Stimulated activated memory B cell treated with anti-CD40 and anti-IgM and Interleukin-4, amounts not matched to agents 10 μg/mL and 1 μg/mL and 100 μg/mL, for 72 hours (primary cell): Measurements from ENCODE around the gene ZNF784.

Source experiments
- ATAC-seq: fragments of 150-1000 bp; cut with Tn5 transposase; 2 replicates; pipeline ENCODE4 v1.10.0; 2021
- H3K27ac Mint-ChIP-seq: one replicate; pipeline ENCODE4 v1.8.0; 2022; ENCODE audit warnings: mild to moderate bottlenecking, mixed read lengths
- H3K27me3 Mint-ChIP-seq: one replicate; pipeline ENCODE4 v1.8.0; 2022; ENCODE audit warnings: mixed read lengths
- H3K36me3 Mint-ChIP-seq: one replicate; pipeline ENCODE4 v1.8.0; 2022; ENCODE audit warnings: mixed read lengths
- H3K4me1 Mint-ChIP-seq: one replicate; pipeline ENCODE4 v1.8.0; 2022; ENCODE audit warnings: mixed read lengths
- H3K4me3 Mint-ChIP-seq: one replicate; pipeline ENCODE4 v1.8.0; 2022; ENCODE audit warnings: mild to moderate bottlenecking, moderate library complexity, mixed read lengths
- H3K9me3 Mint-ChIP-seq: one replicate; pipeline ENCODE4 v1.8.0; 2022; ENCODE audit warnings: mixed read lengths

Gene ZNF784

GRCh38 chr19:55661826-55662225 lies 37.5 kb upstream of the ZNF784 start:
- Mint-ChIP-seq H3K4me1 (peaks cover 67% of the 10 kb centered on the region), H3K27me3 (no peaks in the 10 kb centered on the region), H3K4me3 (no peak overlapping the region), H3K9me3 (no peaks in the 10 kb centered on the region), H3K27ac (peak overlapping the region; percentile 26), H3K36me3 (peaks cover 60% of the 10 kb centered on the region)
- no peak for ATAC-seq

- no peak for ATAC-seq
- Mint-ChIP-seq H3K9me3 (no peaks in the 10 kb centered on the region), H3K27ac (no peak overlapping the region), H3K4me1 (peaks cover 71% of the 10 kb centered on the region), H3K36me3 (peaks cover 59% of the 10 kb centered on the region), H3K27me3 (no peaks in the 10 kb centered on the region), H3K4me3 (no peak overlapping the region)
These were observed 36.6 kb upstream of the ZNF784 start for GRCh38 chr19:55660991-55661390.

GRCh38 chr19:55660404-55660803 lies 36.0 kb upstream of the ZNF784 start:
- Mint-ChIP-seq H3K36me3 (peaks cover 61% of the 10 kb centered on the region), H3K27ac (peak overlapping the region; percentile 88), H3K4me3 (no peak overlapping the region), H3K27me3 (no peaks in the 10 kb centered on the region), H3K4me1 (peaks cover 76% of the 10 kb centered on the region), H3K9me3 (no peaks in the 10 kb centered on the region)
- no peak for ATAC-seq

- peak overlapping the region; percentile 88 for H3K27ac Mint-ChIP-seq
- H3K36me3 Mint-ChIP-seq = peaks cover 62% of the 10 kb centered on the region
- peaks cover 76% of the 10 kb centered on the region for H3K4me1 Mint-ChIP-seq
- ATAC-seq = no peak
- peak overlapping the region; percentile 66 for H3K4me3 Mint-ChIP-seq
- H3K27me3 Mint-ChIP-seq = no peaks in the 10 kb centered on the region
- H3K9me3 Mint-ChIP-seq = no peaks in the 10 kb centered on the region
These were observed 35.5 kb upstream of the ZNF784 start for GRCh38 chr19:55659822-55660221.

- Mint-ChIP-seq H3K27ac (peak overlapping the region; percentile 88), H3K4me1 (peaks cover 72% of the 10 kb centered on the region), H3K4me3 (peak overlapping the region; percentile 66), H3K9me3 (no peaks in the 10 kb centered on the region), H3K27me3 (no peaks in the 10 kb centered on the region), H3K36me3 (peaks cover 55% of the 10 kb centered on the region)
- no peak for ATAC-seq
These were observed 34.6 kb upstream of the ZNF784 start for GRCh38 chr19:55658846-55659459.

- Mint-ChIP-seq H3K36me3 (peaks cover 41% of the 10 kb centered on the region), H3K4me1 (peaks cover 56% of the 10 kb centered on the region), H3K27me3 (no peaks in the 10 kb centered on the region), H3K27ac (peak overlapping the region; percentile 97), H3K4me3 (peak overlapping the region; percentile 85), H3K9me3 (no peaks in the 10 kb centered on the region)
- no peak for ATAC-seq
These were observed 32.8 kb upstream of the ZNF784 start for GRCh38 chr19:55656988-55657747.

DNA sequence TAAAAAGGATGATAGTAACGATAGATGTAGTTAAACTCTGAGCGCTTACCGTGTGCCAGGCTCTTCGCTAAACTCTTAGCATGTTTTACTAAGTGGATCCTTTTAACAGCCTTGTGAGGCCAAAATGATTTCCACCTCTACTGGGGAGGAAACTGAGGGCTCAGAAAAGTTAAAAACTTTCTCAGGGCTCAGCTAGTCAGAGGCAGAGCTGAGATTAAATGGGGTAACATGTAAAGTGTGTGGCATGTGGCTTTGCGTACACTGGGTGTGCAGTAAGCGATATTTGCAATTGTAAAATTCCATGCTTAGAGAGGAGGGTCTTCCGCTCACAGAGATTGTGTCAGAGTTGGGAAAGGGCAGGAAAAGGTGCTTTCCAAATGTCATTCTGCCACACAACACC lies 32.2 kb upstream of the ZNF784 start:
- no peak for ATAC-seq

DNA sequence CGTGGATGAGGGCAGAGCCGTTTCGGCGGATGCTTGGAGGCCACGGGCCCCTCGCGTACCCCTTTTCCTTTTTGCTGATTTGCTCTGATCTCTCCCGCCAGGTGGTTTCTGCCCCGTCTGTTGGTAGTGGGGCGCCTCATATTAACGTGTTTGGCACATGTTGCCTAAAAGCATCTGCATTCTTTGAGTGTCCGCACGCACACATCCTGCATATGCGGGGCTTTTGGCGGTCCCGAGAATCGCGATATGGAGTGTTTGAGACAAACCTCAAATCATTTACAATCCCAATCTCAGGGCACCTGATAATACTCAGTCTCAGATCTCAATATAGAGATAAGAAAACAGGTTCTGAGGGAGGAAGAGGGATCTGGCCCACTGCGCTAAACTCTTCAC lies 31.3 kb upstream of the ZNF784 start:
- Mint-ChIP-seq H3K27me3 (no peaks in the 10 kb centered on the region), H3K9me3 (no peaks in the 10 kb centered on the region), H3K4me1 (peaks cover 58% of the 10 kb centered on the region), H3K4me3 (peak overlapping the region; percentile 85), H3K27ac (peak overlapping the region; percentile 97), H3K36me3 (peaks cover 41% of the 10 kb centered on the region)
- no peak for ATAC-seq

More for the DNA sequence above, 32.2 kb upstream of the ZNF784 start:
- Mint-ChIP-seq H3K4me3 (peak overlapping the region; percentile 85), H3K9me3 (no peaks in the 10 kb centered on the region), H3K4me1 (peaks cover 54% of the 10 kb centered on the region), H3K27ac (peak overlapping the region; percentile 97), H3K27me3 (no peaks in the 10 kb centered on the region), H3K36me3 (peaks cover 41% of the 10 kb centered on the region)

DNA sequence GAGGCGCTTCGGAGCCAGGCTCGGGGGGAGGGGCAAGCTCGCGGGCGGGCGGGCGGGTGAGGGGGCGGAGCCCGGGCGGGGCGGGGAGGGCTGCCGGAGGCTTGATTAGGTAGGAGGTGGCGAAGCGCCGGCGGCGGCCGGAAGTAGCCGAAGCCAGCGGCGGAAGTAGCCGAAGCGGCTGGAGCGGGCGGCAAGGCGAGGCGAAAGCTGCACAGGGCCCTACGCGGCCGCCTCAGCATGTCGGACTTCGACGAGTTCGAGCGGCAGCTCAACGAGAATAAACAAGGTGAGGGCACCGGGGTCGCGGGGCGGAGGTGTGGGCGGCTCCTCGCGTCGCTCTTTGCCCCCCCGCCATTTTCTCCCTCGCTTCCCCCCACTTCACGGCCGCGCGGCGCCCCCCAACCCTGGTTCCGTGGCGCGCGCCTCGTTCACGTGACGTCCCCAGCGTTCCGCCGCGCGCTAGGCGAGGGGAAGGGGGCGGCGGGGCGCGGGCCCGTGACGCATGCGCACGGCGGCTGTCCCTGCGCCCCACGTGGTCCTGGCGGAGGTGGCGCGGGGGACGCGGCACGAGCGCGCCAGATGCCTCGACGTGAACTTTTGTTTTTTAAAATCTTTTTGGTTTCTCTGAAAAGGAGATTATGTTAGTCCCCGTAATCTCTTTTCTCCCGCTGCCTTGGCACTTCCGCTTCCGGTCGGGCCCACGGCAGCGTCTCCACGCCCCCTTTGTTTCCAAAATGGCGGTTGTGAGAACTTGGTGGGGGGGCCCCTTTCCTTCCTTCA lies 30.7 kb upstream of the ZNF784 start, which contains the start of gene U2AF2:
U2AF2 (plus strand) TSS at position 168 of the 780 bp plus-strand sequence; CDS start at position 238, 70 bp downstream.
- Mint-ChIP-seq H3K9me3 (no peaks in the 10 kb centered on the region), H3K27ac (peak within 1 kb of the TSS; percentile 97), H3K4me3 (peak within 1 kb of the TSS; percentile 85), H3K4me1 (peaks cover 58% of the 10 kb centered on the region), H3K36me3 (peaks cover 41% of the 10 kb centered on the region), H3K27me3 (no peaks in the 10 kb centered on the region)
- peak; percentile 66 for ATAC-seq

- H3K27me3 Mint-ChIP-seq = no peaks in the 10 kb centered on the region
- ATAC-seq = peak; percentile 84
- peak overlapping the region; percentile 97 for H3K27ac Mint-ChIP-seq
- H3K9me3 Mint-ChIP-seq = no peaks in the 10 kb centered on the region
- peaks cover 58% of the 10 kb centered on the region for H3K4me1 Mint-ChIP-seq
- peak overlapping the region; percentile 85 for H3K4me3 Mint-ChIP-seq
- H3K36me3 Mint-ChIP-seq = peaks cover 41% of the 10 kb centered on the region
These were observed 30.0 kb upstream of the ZNF784 start for GRCh38 chr19:55654323-55654867.

- H3K36me3 Mint-ChIP-seq = peaks cover 42% of the 10 kb centered on the region
- ATAC-seq = peak; percentile 67
- H3K27me3 Mint-ChIP-seq = no peaks in the 10 kb centered on the region
- H3K4me3 Mint-ChIP-seq = peak overlapping the region; percentile 85
- H3K9me3 Mint-ChIP-seq = no peaks in the 10 kb centered on the region
- peaks cover 58% of the 10 kb centered on the region for H3K4me1 Mint-ChIP-seq
- H3K27ac Mint-ChIP-seq = peak overlapping the region; percentile 97
These were observed 29.4 kb upstream of the ZNF784 start for GRCh38 chr19:55653651-55654322.

- no peaks in the 10 kb centered on the region for H3K9me3 Mint-ChIP-seq
- no peaks in the 10 kb centered on the region for H3K27me3 Mint-ChIP-seq
- ATAC-seq = no peak
- peaks cover 45% of the 10 kb centered on the region for H3K36me3 Mint-ChIP-seq
- H3K4me1 Mint-ChIP-seq = peaks cover 53% of the 10 kb centered on the region
- H3K4me3 Mint-ChIP-seq = no peak overlapping the region
- H3K27ac Mint-ChIP-seq = no peak overlapping the region
These were observed 28.2 kb upstream of the ZNF784 start for GRCh38 chr19:55652311-55653128.

DNA sequence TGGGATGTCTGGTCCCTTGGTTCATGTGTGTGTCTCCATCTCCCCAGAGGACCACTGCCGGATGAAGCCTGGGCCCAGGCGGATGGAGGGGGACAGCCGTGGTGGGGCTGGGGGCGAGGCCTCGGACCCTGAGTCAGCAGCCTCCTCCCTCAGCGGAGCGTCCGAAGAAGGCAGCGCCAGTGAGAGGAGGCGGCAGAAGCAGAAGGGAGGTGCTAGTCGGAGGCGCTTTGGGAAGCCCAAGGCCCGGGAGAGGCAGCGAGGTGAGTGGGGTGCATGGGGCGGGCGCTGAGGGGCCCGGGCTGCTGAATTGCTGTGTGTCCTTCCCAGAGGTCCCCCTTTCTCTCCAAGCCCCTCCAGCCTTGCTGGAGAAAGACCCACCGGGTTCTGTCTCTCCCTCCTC lies 26.9 kb upstream of the ZNF784 start:
- Mint-ChIP-seq H3K4me3 (peak overlapping the region; percentile 95), H3K27me3 (no peaks in the 10 kb centered on the region), H3K9me3 (no peaks in the 10 kb centered on the region), H3K36me3 (peaks cover 55% of the 10 kb centered on the region), H3K27ac (peak overlapping the region; percentile 97), H3K4me1 (peaks cover 53% of the 10 kb centered on the region)
- ATAC-seq = no peak
